Glomerular endothelial cell (primary cell): ENCODE results near the gene DAPK3. TPM values are rescaled to one million over a fixed set of nuclear protein-coding genes. Genes with fewer than 3 reads are reported as not detected.
"Not testable (repeated sequence)": the region's sequence is repeated elsewhere in the genome, so short reads cannot be mapped to it uniquely, and the experiment has no call there.

Source experiments
- DNase-seq: peaks from one replicate; pipeline ENCODE4 v3.0.0-alpha.2; 2011; ENCODE audit warnings: low read depth, low spot score; ENCODE audit errors: extremely low read depth
- total RNA-seq: library from RNA; depleted of rRNA; stranded (reverse); fragments of >200 nt; gene quantifications from 2 replicates; pipeline ENCODE4 v1.2.3, GENCODE V29; 2015

Gene DAPK3
- total RNA-seq, 1 donor from 2014 or later = 281 TPM

DNA sequence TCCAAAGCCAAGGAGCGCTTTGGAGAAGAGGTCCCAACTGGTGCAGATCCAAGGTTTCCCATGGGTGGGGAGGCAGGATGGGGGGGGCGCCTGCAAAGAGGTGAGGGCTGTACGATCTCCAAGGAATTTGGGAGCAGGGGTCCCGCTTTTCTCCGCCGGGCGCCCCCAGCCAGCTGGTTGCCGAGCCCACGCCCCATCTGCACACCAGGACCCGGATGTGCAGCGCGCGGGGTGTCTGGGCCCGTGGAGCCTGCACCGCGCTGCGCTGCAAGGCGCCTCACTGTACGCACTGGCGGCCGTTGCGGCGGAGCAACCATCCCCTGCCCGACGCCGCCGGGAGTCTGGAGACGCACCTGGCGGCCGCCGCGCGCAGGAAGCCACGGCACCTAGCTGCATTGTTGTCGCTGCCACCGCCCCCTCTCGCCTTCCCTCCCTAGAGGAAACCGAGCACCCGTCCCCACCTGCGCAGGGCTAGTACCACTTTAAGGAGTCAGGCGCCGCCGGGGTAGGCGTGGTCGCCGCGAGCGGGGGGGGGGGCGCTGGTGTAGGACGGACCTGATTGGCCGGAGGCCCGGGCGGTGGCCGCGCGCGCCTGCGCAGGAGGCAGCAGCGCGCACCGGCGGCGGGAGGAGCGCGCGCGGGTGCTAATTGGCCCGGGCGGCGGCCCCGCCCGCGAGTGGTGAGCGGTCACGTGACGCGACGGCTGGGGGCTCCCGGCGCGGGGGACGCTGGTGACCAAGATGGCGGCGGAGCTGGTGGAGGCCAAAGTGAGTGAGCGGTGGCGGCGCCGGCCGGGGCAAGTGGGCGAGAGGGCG, 36.3 kb upstream of the DAPK3 start, which contains the start of gene PIAS4:
PIAS4 (plus strand) TSS at position 716 of the 815 bp plus-strand sequence; CDS start at position 741, 25 bp downstream.
- DNase-seq = no peak

DNA sequence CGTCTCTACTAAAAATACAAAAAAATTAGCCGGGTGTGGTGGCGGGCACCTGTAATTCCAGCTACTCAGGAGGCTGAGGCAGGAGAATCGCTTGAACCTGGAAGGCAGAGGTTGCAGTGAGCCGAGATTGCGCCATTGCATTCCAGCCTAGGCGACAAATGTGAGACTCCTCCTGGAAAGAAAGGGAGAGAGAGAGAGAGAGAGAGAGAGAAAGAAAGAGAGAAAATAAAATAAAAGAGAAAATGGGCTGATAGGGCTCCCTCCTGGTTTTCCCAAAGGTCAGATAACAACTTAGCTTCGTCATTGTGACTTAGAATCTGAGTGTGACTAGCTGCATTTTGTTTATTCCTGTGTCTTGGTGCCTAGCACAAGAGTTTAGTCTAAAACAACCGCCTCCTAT, 34.5 kb upstream of the DAPK3 start:
- DNase-seq = not testable (repeated sequence)

DNA sequence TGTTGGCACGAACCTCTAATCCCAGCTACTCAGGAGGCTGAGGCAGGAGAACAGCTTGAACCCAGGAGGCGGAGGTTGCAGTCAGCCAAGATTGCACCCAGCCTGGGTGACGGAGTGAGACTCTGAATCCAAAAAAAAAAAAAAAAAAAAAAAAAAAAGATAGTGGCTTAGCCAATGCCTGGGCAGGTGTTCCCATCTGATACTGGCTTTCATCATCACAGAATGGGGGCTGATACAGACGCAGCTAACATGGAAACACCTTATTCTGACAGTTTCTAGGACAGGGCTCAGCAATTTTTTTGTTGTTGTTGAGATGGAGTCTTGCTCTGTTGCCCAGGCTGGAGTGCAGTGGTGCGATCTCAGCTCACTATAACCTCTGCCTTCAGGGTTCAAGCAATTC, 29.9 kb upstream of the DAPK3 start:
- not testable (repeated sequence) for DNase-seq

DNA sequence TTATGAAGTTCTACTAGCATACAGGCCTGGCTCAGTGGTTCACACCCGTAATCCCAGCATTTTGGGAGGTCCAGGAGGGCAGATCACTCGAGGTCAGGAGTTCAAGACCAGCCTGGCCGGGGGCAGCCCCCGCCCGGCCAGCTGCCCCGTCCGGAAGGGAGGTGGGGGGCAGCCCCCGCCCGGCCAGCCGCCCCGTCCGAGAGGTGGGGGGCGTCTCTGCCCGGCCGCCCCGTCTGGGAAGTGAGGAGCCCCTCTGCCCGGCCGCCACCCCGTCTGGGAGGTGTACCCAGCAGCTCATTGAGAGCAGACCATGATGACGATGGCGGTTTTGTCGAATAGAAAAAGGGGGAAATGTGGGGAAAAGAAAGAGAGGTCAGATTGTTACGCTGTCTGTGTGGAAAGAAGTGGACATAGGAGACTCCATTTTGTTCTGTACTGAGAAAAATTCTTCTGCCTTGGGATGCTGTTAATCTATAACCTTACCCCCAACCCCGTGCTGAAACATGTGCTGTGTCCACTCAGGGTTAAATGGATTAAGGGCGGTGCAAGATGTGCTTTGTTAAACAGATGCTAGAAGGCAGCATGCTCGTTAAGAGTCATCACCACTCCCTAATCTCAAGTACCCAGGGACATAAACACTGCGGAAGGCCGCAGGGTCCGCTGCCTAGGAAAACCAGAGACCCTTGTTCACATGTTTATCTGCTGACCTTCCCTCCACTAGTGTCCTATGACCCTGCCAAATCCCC, 27.9 kb upstream of the DAPK3 start:
- DNase-seq = not testable (repeated sequence)

DNA sequence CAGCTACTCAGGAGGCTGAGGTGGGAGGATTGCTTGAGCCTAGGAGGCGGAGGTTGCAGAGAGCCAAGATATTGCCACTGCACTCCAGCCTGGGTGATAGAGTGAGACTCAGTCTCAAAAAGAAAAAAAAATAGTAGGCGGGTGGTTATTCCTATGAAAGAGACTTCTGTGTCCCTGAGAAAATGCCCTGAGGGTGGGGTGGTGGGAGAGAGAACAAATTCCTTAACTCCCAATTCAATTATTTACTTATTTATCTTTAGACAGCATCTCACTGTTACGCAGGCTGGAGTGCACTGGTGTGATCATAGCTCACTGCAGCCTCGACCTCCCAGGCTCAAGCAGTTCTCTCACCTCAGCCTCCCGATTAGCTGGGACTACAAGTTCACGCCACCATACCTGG, 24.7 kb upstream of the DAPK3 start:
- DNase-seq = no peak

DNA sequence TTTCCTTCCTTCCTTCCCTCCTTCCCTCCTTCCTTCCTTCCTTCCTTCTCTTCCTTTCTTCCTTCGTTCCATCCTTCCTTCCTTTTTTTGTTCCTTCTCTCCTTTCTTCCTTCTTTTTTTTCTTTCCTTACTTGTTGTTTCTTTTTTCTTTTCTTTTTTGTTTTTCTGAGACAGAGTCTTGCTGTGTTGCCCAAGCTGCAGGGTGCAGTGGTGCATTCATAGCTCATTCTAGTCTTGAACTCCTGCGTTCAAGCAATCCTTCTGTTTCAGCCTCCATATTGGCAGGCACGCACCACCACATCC, 19.9 kb upstream of the DAPK3 start:
- DNase-seq = no peak

DNA sequence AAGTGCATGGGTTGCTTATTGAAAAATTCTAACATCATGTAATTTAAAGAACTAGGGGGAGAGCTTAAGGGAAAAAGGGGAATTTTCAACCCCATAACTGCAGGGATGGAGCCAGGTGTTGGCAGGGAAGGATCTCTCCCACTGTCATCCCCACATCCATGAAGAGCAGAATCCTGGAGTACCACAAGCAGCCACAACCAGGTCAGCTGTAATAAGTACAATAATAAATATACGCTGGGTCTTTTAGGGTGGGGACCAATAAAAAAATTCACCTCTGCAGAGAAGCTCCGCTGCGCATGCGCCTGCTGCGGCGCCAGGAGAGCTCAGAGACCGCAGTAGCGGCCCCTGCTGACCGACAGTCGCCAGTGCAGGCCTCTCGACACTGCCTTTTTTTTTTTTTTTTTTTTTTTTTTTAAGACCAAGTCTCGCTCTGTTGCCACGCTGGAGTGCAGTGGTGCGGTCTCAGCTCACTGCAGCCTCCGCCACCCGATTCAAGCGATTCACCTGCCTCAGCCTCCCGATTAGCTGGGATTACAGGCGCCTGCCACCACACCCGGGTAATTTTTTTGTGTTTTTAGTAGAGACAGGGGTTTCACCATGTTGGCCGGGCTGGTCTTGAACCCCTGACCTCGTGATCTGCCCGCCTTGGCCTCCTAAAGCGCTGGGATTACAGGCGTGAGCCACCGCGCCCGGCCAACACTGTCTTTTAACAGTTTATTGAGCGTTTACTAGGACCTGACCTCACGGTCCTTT, 16.9 kb upstream of the DAPK3 start:
- DNase-seq = no peak

DNA sequence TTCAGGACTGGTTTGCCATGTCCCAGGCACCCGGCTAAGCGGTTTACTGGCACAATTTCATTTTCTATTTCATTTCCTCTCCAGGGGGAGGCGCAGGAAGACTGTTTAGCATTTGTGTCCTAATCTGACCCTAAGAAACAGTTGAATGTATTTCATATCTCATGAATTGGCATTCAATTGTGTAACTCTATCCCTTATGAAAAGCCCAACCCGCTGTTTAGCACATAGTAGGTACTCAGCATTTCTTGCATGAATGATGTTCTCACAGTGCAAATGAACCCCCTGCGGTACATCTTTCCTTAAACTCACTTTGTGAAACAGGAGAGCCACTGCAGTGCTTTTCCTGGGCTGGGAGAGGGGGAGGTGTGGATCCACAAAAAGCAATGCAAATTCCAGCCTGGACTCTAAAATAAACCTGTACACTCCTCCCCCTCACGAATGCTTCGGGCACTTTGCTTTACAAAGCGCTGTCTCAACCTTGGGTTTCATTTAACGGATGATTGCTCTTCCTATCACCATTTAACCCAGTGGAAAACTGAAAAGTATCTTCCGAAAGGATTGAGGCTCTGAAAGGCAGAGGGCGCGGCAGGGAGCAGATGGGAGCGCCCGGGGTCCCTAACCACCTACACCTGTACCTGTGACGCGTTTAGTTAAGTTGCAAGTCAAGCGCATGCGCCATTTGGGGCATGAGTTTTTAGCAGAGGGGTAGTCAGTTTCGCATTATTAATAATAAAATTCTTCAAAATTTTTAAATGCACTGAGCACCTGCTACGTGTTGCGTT, 15.6 kb upstream of the DAPK3 start:
- DNase-seq = no peak

DNA sequence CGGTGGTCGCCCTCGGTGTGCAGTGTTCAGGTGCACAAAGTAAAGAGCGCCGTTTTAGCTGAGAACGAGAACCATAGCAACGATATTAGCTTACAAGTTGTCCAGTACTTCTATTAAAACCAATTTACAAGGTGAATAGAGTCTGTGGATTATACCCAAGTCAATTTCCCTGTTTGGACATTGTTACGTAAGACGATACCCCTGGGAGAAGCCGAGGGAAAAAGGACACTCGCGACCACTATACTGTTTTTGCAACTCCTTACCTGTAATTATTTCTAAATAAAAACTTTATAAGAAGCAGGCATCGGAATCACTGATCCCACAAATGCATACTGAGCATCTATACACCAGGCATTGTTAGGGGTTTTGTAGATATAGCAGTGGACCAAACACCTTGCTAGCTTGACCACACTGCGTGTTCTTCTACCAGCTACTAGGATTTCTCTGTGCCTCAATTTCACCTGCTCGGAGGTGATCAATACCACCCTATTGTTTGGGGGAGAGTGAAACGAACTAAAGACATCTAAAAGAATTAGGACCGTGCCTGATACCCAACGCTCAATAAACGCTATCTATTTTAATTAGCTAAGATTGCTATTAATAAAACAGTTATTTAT, 14.9 kb upstream of the DAPK3 start:
- no peak for DNase-seq

DNA sequence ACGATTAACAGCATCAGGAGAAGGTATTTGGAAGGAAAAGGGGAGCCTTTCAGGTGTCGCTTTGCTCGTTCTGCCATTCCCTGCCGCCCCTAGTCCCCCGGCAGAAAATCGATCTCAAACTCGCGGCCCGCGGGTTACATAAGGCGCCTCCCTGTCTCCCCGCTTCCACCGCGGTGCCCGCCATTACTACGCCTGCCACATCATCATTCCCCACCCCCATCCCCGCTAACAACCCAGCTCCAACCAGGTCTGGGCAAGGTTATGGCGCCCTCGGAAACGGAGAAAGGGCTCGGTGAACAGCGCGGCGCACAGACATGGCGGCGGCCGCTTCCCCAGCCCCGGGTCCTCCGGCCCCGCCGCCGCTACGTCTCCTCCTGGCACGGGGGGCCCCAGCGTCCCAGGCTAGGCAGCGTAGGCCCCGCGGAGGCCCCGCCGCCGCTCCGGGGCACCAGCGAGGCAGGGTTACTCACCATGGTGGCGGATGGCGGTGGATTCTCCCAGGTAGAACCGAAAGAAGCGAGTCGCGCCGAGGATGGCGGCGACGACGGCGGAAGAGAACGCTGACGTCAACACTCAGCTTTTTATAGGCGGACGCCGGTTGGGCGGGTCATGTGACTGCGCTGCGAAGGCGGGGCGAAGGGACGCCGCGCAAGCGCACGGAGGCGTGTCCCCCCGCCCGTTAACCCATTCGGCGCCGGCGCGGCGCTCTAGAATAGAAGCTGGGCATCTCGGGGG, 14.2 kb upstream of the DAPK3 start, which contains the start of gene EEF2:
EEF2 (minus strand) TSS at position 556 of the 735 bp plus-strand sequence; CDS start at position 473, 83 bp downstream.
- DNase-seq = no peak

DNA sequence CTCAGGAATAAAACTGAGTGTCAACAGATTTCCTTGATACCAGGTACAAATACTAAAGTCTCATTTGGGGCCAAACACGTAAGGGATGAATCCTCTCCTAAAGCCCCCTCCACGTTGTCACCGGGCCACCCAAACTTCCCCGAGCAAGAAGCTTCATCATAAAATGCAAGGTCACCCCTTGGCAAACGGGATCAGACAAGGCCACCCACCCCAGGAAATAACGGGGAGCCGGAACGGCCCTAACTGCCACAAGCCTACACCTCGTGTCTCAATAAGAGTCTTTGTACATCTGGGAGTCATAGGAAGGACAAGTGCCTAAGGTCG, 13.6 kb upstream of the DAPK3 start:
- no peak for DNase-seq

DNA sequence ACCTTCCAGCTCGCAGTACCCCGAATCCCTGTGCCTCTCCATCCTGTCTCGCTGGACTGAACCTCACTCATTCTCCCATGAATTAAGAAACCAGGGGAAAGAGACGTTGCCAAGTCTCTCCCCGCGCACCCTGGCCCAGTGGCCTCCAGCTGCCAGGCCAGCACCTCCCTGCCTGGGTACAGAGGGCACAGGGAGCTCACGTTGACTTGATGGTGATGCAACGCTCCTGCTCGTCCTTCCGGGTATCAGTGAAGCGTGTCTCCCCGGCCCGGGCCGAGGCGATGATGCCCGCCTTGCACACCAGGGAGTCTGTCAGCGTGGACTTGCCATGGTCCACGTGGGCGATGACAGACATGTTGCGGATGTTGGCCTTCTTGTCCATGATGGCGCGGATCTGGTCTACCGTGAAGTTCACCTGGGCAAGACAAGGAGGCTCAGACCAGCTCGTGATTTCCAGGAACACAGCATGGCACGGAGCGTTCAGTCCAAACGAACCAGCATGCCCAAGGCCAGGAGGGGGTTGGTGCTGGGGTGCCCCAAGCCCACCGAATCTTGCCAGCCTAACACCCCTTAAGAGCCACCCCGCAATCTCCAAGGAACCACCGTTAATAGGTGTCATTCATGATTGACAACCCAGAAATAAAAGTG, 13.2 kb upstream of the DAPK3 start:
- DNase-seq = no peak

DNA sequence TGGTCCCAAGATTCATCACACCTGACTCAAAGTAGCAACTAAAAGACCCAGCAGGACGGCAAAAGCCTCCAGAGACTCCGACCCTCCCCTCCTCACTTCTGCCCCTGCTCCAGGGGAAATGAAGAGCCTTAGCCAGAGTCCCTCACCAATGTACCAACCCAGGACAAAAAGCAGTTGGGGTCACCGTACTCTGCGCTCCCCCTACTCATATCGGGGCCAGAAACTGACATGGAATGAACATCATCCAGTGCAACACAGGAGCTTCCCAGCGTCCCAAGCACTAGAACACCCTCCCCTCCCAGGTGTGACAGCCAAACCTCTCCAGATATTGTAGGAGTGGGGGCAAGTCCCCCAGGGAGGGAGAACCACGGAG, 12.6 kb upstream of the DAPK3 start:
- no peak for DNase-seq

DNA sequence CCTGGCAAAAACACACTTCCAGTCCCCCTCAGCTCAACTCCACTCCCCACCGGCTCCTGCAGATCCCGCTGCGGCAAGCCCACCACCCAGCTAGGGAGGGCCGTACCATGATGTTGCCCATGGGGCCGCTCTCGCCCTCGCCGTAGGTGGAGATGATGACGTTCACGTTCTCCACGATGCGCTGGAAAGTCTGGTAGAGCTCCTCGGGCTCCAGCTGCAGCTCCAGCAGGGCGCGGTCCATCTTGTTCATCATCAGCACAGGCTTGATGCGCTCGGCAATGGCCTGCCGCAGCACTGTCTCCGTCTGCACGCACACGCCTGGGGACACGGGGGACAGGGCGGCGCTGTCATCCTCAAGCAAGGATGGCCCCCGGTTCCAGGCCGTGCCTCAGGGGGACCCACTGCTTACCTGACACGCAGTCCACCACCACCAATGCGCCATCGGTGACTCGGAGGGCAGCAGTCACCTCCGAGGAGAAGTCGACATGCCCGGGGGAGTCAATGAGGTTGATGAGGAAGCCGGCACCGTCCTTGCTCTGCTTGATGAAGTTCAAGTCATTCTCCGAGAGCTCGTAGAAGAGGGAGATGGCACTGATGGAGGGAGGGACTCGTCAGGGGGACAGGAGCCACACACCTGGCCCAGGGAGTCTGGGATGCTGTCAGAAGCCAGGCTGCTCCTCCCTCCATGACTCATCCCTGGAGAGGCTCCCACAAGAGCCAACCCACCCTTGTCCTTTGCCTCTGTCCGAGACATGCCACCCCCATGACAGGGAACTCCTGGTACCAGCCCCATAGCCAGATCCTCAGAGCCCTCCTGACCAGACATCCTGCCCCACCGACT, 12.0 kb upstream of the DAPK3 start:
- no peak for DNase-seq

DNA sequence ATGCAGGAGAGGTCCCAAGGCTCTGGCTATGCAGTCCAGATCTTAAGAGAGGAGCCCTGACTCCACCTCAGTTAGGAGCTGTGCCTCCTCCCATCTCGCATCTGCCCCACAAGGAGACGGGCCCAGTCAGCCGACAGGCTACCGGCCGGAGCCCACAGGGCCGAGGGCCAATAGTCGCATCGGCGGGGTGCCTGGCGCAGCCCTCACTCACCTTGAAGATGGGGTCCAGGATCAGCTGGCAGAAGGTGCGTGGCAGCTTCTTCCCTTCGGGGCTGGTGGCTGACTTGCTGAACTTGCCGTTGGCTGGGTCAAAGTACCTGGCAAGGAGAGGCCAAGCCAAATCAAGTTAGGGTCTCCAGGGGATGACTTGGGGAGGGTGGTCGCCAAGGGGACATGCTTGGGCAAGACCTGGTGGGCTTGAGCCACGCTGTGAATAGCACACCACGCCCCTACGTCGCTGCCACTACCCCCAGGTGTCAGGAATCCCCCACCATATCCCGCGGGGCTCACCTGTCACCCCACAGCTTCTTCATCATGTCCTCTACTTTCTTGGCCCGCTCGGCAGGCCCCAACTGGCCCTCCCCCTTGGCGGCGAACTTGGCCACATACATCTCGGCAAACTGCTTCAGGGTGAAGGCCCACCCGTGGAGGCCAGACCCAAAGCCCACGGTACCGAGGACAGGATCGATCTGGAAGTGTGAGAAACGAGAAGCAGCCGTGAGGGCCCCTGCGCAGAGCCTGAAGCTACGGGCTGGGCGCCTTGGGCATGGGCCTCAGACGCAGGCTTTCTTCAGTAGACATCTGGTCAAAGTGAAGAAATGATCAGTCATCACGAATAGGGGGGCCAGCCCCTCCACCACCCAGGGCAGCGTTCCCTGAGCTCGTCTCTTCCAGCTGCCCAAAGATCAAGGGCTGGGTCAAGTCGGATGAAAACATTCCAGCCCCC, 11.1 kb upstream of the DAPK3 start:
- no peak for DNase-seq

DNA sequence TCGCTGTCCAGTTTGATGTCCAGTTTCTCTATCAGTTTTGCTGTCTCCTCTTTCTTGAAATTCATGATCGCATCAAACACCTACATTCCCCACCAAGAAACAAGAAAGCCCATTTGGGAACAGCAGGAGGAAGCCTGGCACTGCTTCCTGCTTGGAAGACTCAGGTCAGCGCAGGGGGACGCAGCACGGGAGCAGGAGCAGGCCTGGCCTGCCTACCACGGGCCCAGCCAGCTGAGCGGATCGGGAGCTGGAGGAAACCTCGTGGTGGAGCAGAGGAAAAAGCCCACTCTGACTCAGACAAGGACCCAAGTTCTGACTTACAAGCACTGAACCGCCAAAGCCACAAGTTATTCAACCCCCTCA, 10.5 kb upstream of the DAPK3 start:
- DNase-seq = no peak
